Spleen (tissue), 7 donors: ENCODE measurements around the gene SFT2D1.
"Not testable (repeated sequence)": the region's sequence is repeated elsewhere in the genome, so short reads cannot be mapped to it uniquely, and the experiment has no call there.

Experiments used
- CTCF ChIP-seq, 11 experiments: fragments of 200-600 bp in 7 of 11; fragments of 450-650 bp in 4 of 11; sonication (generic) in 4 of 11; IDR thresholded peaks in 8 of 11; conservative IDR thresholded peaks in 3 of 11; 1 replicate in 7 of 11; 2 replicates in 4 of 11; pipeline versions ENCODE4 v1.4.0 to v1.8.0; 2016 to 2021; ENCODE audit warnings: antibody characterized with exemption in 11 of 11, inconsistent platforms in 4 of 11, mild to moderate bottlenecking in 1 of 11
- POLR2A ChIP-seq, 3 donors: fragments of 450-650 bp; IDR thresholded peaks; one replicate each; pipeline ENCODE4 v1.5.1; 2017; ENCODE audit warnings: antibody characterized with exemption in 3 of 3, mild to moderate bottlenecking in 1 of 3
- POLR2AphosphoS5 ChIP-seq, 3 donors: sonication (generic); formaldehyde crosslinking; IDR thresholded peaks; one replicate each; pipeline ENCODE4 v1.5.1; 2017; ENCODE audit warnings: antibody characterized with exemption in 3 of 3
- donor health status: DM: no; HTN: no; CAD: no; lungs with moderate emphysema.
- donor health status: DM: no; HTN: no; CAD: no.
- donor health status: DM: no; HTN: no; CAD: no.

GRCh38 chr6:166345672-166346071, 3.3 kb upstream of the SFT2D1 start:
- TF ChIP-seq CTCF (IDR thresholded peaks at IDR 0.05 in 8 of 11, conservative IDR thresholded peaks at IDR 0.05 in 3 of 11); POLR2AphosphoS5 (IDR thresholded peaks at IDR 0.05); POLR2A (IDR thresholded peaks at IDR 0.05): not testable (repeated sequence)
